Heart left ventricle (tissue), 16 donors: Measurements from ENCODE around the gene TGFB1. TPM values are rescaled to one million over a fixed set of nuclear protein-coding genes. Genes with fewer than 3 reads are reported as not detected.
"Not testable (repeated sequence)": the region's sequence is repeated elsewhere in the genome, so short reads cannot be mapped to it uniquely, and the experiment has no call there.

Experiments
- ATAC-seq, 4 donors: fragments of 200-7000 bp; cut with Tn5 transposase; one replicate each; pipeline ENCODE4 v1.9.1; 2020 to 2022; ENCODE audit warnings: moderate library complexity in 4 of 4, mild to moderate bottlenecking in 3 of 4, moderate number of reproducible peaks in 1 of 4
- DNase-seq, 5 donors: peaks; one replicate each; pipeline ENCODE4 v3.0.0-alpha.2; 2020
- H3K27ac ChIP-seq, 12 donors: fragments of 200-600 bp; sonication (generic) in 4 of 12; one replicate each; pipeline versions ENCODE4 v1.5.0 to v1.8.0; 2016 to 2022; ENCODE audit warnings: mild to moderate bottlenecking in 2 of 12
- H3K27me3 ChIP-seq, 9 donors: fragments of 200-600 bp; sonication (generic) in 2 of 9; one replicate each; pipeline versions ENCODE4 v1.5.1 to v1.8.0; 2016 to 2022; ENCODE audit warnings: mild to moderate bottlenecking in 3 of 9
- H3K36me3 ChIP-seq, 9 donors: fragments of 200-600 bp; sonication (generic) in 2 of 9; one replicate each; pipeline versions ENCODE4 v1.5.0 to v1.8.0; 2018 to 2022; ENCODE audit warnings: mild to moderate bottlenecking in 2 of 9
- H3K4me1 ChIP-seq, 12 donors: fragments of 200-600 bp; sonication (generic) in 4 of 12; one replicate each; pipeline versions ENCODE4 v1.5.0 to v1.8.0; 2016 to 2022; ENCODE audit warnings: mild to moderate bottlenecking in 3 of 12
- H3K4me3 ChIP-seq, 12 donors: fragments of 200-600 bp; sonication (generic) in 4 of 12; one replicate each; pipeline versions ENCODE4 v1.5.0 to v1.8.0; 2017 to 2022; ENCODE audit warnings: mild to moderate bottlenecking in 9 of 12, moderate library complexity in 4 of 12
- H3K9me3 ChIP-seq, 12 donors: fragments of 200-600 bp; sonication (generic) in 4 of 12; one replicate each; pipeline versions ENCODE4 v1.5.0 to v1.8.0; 2016 to 2022; ENCODE audit warnings: mild to moderate bottlenecking in 1 of 12
- CTCF ChIP-seq, 12 donors: fragments of 200-600 bp; sonication (generic) in 4 of 12; IDR thresholded peaks; one replicate each; pipeline versions ENCODE4 v1.5.0 to v1.8.0; 2018 to 2022; ENCODE audit warnings: antibody characterized with exemption in 12 of 12, mild to moderate bottlenecking in 5 of 12
- POLR2A ChIP-seq, 2 donors: fragments of 450-650 bp; IDR thresholded peaks; one replicate each; pipeline ENCODE4 v1.6.1; 2017; ENCODE audit warnings: antibody characterized with exemption in 2 of 2, mild to moderate bottlenecking in 2 of 2, moderate library complexity in 2 of 2
- WGBS, 4 donors: extraction: QIAGEN DNeasy Blood & Tissue Kit in 2 of 4; methylation state at CpG; one replicate each; pipeline versions ENCODE4 v1.1.5 to v1.1.7; 2013 to 2018; 5-methylcytosine and 5-hydroxymethylcytosine counted together
- intact Hi-C, 10 donors: fragments of 100-400 bp; cut with DNase I; formaldehyde crosslinking; loops; one replicate each; pipeline versions ENCODE4 v1.11.1 to v1.14.2; 2022
- polyA plus RNA-seq, 2 donors: library from polyadenylated mRNA; stranded (reverse); fragments of 200-250 nt; gene quantifications; one replicate each; pipeline ENCODE4 v1.2.3, GENCODE V29; 2013
- total RNA-seq, 9 donors: library from RNA; depleted of rRNA in 2 of 9; stranded (reverse); fragments of >200 nt in 2 of 9; fragmentation: NEBNext Ultra II Directional in 3 of 9; extraction: Animal tissue kit (Norgen Biotek cat#: 25700) in 3 of 9; gene quantifications; one replicate each; pipeline versions ENCODE4 v1.1.0 to v1.2.4, GENCODE V29; 2016 to 2023
- donor health status: ischemic (EF 13 %, LVEDD 7.1; RV severe dilation, severe dysfunction).
- donor health status: healthy with polysubstance abuse.
- donor health status: DM: no; HTN: yes; CAD: no.
- donor health status: DM: no; HTN: no; CAD: no.
- donor health status: ischemic (EF 25% LVEDD 6.9; RV normal size, moderate dysfunction).
- donor health status: ischemic (EF 25% LVEDD 5.7; RV mildly dilated, moderate dysfunction).
- donor health status: healthy.
- donor health status: DM: yes; HTN: yes; CAD: no.
- donor health status: ischemic (EF 35%, LVEDD 5.7; RV mildly dilated, moderate dysfunction).
- donor health status: nonischemic (EF 11% LVEDD 7.7; RV severe dilation, severe dysfunction).
- donor health status: DM: yes; HTN: yes; CAD: no.
- donor health status: PGD.
- donor health status: ischemic (EF 29% LVEDD 5.4; RV normal size, mild dysfunction).
- donor health status: nonischemic (EF 23%, LVEDD 6.1; RV moderate dilation, normal function).

The TGFB1 gene
- total and polyA plus RNA-seq, 11 donors = 9.4 to 68.8 (median 13.9) TPM

GRCh38 chr19:41386442-41386841 is 32.7 kb upstream of the TGFB1 start:
- peak in 1 of 5 donors; percentile 42 for DNase-seq
- intact Hi-C loops = no loop called here

GRCh38 chr19:41384351-41384750 is 30.6 kb upstream of the TGFB1 start:
- peaks cover 0 to 11% (median 0%) of the 10 kb centered on the region in 12 donors for H3K4me1 ChIP-seq
- no peaks in the 10 kb centered on the region for H3K27me3 ChIP-seq
- 92 to 95% (median 93%) methylated on average over 3 to 5 of the region's 5 CpGs for WGBS, 4 donors
- DNase-seq (no peak), ATAC-seq (no peak)
- no peak for TF ChIP-seq CTCF (IDR thresholded peaks at IDR 0.05)
- no peak for TF ChIP-seq POLR2A (IDR thresholded peaks at IDR 0.05)
- intact Hi-C loops = no loop called here
- no peak overlapping the region for H3K4me3 ChIP-seq
- H3K9me3 ChIP-seq = no peaks in the 10 kb centered on the region
- no peak overlapping the region for H3K27ac ChIP-seq
- H3K36me3 ChIP-seq = peaks cover 0 to 39% (median 16%) of the 10 kb centered on the region in 9 donors

More at GRCh38 chr19:41386442-41386841, 32.7 kb upstream of the TGFB1 start:
- 81 to 89% (median 86%) methylated on average over 13 of the region's 13 CpGs for WGBS, 4 donors
- Histone ChIP-seq H3K27ac (no peak overlapping the region), H3K4me1 (no peaks in the 10 kb centered on the region), H3K4me3 (no peak overlapping the region), H3K9me3 (no peaks in the 10 kb centered on the region), H3K27me3 (no peaks in the 10 kb centered on the region), H3K36me3 (peaks cover 0 to 60% (median 33%) of the 10 kb centered on the region in 9 donors)
- peak in 2 of 4 donors; percentile 11 to 66 for ATAC-seq
- TF ChIP-seq CTCF (IDR thresholded peaks at IDR 0.05) (no peak), POLR2A (IDR thresholded peaks at IDR 0.05) (no peak)

- H3K27me3 ChIP-seq, H3K27ac ChIP-seq, intact Hi-C loops, H3K4me3 ChIP-seq, ATAC-seq, DNase-seq, H3K9me3 ChIP-seq: not testable (repeated sequence)
- Histone ChIP-seq H3K36me3 (peaks cover 0 to 26% (median 4%) of the 10 kb centered on the region in 9 donors), H3K4me1 (peaks cover 0 to 25% (median under 1%) of the 10 kb centered on the region in 12 donors)
- WGBS, 4 donors = 96 to 97% (median 96%) methylated on average over 8 of the region's 8 CpGs
Measured at GRCh38 chr19:41381536-41381935, 27.8 kb upstream of the TGFB1 start.

GRCh38 chr19:41377977-41378709 is 24.4 kb upstream of the TGFB1 start:
- peaks cover 0 to 47% (median 20%) of the 10 kb centered on the region in 12 donors for H3K4me1 ChIP-seq
- H3K27ac ChIP-seq = peak overlapping the region in 3 of 12 donors; percentile 19 to 73 (median 58)
- H3K4me3 ChIP-seq = no peak overlapping the region
- H3K36me3 ChIP-seq = peaks cover 0 to 11% (median 4%) of the 10 kb centered on the region in 9 donors
- no peaks in the 10 kb centered on the region for H3K9me3 ChIP-seq
- H3K27me3 ChIP-seq = no peaks in the 10 kb centered on the region
- ATAC-seq = peak in 1 of 4 donors; percentile 19
- TF ChIP-seq POLR2A (IDR thresholded peaks at IDR 0.05) = no peak
- TF ChIP-seq CTCF (IDR thresholded peaks at IDR 0.05) = peak in 3 of 12 donors; percentile 8 to 15 (median 12)
- WGBS, 4 donors = 43 to 50% (median 46%) methylated on average over 9 of the region's 9 CpGs
- no peak for DNase-seq
- intact Hi-C loops = no loop called here
